ENCODE measurements around the gene FAM193A.
"Not testable (repeated sequence)": the region's sequence is repeated elsewhere in the genome, so short reads cannot be mapped to it uniquely, and the experiment has no call there.

The FAM193A gene

DNA sequence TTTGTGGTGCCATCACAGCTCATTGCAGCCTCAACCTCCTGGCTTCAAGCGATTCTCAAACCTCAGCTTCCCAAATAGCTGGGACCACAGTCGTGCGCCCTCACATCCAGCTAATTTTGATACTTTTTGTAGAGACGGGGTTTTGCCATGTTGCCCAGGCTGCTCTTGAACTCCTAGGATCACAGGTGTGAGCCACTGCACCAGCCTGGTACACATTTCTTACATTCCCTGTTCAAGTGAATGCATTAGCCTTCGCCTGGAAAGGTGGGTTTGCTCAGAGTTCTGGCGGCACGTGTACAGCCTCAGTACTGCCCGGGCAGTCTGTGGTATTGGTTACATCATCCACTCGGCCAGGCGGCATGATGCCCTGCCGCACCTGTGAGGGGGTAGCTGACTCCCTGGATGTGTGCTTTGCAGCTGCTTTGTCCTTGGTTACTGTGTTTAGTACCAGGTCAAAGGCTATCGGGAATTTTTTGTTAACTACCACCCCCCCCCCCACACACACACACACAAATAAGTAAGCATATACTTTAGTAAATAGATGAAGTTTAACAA, 162.6 kb downstream of the FAM193A start:
- no peak for DNase-seq

DNA sequence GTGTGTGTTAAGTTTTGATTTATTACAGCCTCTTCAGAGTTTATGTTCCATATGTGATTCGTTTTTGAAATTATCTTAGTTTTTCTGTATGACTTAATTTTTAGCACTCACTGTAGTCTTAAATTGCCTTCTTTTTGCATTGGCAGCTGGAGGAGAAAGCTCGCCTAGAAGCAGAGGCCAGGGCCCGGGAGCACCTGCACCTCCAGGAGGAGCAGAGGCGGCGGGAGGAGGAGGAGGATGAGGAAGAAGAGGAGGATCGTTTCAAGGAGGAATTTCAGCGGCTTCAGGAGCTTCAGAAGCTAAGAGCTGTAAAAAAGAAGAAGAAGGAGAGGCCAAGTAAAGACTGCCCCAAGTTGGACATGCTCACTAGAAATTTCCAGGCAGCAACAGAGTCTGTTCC, 163.1 kb downstream of the FAM193A start:
- no peak for DNase-seq

DNA sequence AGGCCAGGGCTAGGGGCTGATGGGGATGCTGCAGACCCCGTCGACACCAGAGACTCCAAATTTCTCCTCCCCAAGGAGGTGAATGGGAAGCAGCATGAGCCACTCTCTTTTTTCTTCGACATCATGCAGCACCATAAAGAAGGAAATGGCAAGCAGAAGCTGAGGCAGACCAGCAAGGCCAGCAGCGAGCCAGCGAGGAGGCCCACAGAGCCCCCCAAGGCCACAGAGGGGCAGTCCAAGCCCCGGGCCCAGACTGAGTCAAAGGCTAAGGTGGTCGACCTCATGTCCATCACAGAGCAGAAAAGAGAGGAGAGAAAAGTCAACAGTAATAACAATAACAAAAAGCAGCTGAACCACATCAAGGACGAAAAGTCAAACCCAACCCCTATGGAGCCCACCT, 163.6 kb downstream of the FAM193A start:
- DNase-seq: no peak

DNA sequence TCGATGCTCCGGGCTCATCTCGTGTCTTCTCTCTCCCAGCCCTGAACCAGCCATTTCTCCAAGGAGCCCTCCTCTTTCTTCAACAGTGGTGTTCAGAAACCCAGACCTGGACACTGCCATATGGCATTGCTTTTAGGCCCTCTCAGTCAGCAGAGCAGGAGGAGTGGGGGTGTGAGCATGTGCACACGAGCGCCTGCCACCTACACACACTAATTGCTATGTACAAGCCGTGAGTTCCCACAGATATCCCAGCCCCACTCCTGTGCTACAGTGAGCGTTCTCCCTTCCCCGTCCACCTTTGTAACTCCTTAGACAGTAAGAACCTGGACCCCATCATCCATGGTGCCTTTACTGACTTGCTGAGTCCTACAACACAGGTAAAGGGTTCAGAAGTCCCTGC, 165.9 kb downstream of the FAM193A start:
- DNase-seq: no peak

DNA sequence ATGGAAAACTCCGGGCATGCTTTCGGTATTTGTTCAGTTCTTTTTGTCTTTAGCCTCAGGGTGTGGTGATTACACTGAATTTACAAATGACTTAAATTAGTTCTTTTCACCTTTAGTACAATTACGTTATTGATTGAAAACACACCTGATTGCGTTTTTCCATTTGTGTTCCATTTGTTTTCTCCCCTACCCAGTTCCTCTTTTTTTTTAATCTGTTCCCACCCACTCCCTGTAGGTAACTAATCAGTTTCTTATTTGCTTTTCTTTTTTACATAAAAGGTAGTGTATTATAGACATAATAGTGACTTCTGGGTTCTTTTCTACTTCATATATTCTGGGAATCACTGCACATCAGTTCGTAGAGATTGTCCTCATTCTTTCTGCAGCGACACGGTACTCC, 166.3 kb downstream of the FAM193A start:
- DNase-seq: no peak

DNA sequence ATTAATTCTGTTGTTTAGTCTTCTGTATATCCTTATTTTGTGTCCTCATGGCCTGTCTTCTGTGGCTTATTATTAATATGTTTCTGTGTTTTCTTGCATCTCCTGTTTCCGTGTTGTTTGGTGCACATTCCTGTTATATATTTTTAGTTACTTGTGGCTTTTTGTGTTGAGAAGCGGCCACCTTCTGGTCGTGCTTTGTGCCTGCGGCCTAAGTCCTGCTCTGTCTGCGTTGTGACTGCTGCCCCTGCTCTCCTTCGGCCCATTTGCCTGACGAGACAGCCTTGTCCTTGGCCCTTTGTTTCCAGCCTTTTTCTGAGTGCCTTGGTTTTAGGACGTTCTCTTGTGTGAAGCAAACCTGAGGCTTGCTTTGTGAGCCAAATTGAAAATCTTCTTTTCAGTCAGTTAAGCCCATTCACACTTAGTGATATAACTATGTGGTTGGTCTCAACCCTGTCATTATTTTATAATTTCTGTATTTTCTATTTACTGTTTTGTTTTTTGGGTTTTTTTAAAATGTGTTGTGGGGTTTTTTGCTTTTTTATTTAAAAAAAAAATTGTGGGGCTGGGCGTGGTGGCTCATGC, 175.9 kb downstream of the FAM193A start:
- no peak for DNase-seq

DNA sequence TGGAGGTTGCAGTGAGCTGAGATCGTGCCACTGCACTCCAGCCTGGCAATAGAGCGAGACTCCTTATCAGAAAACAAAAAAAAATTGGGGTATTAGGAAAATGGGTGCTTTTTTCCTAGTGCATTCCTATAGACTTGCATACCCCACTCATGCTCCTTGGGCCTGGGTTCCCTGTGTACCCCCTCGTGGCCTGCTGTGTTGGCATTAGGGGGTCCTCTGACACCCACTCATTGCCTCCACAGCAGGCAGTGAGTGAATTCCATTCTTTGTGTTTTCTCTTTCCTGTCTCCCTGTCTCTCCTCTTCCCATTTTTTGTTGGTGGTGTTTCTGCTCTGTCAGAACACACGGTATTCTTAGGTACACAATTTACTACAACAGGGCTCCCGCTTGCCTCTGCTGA, 176.9 kb downstream of the FAM193A start:
- DNase-seq: no peak

DNA sequence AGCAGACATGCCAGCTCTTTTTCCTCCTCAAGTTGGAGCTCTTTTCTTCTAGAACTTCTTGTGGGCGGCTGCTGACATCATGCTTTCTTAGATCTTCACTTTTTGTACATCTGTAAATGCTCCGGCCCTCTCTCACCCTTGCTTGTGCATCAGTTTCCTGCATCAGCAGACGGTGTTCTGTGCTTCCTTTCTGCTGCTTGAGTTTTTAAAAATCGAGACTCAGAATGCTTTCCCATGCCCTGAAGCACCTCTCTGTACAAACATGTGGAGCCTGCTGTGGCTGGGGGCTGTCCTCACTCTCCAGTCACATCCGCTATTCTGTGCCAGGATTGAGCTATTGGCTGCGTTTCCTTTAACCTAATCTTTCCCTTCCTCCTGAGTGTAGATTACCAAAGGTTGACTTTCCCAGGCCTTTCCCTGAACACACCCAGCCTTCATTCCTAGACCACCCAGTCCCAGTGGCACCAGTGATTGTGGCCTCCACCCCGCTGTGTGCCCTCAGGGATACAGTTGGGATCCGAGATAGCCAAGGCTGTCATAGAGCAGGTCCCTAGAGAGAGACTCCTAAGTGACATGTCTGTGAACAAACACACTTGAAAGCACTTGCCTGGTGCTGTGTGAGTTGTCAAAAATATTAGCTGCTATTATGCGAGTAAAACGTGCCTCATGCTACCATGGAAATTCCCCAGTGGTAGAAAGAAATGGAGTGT, 177.8 kb downstream of the FAM193A start:
- DNase-seq: peak; percentile 55

DNA sequence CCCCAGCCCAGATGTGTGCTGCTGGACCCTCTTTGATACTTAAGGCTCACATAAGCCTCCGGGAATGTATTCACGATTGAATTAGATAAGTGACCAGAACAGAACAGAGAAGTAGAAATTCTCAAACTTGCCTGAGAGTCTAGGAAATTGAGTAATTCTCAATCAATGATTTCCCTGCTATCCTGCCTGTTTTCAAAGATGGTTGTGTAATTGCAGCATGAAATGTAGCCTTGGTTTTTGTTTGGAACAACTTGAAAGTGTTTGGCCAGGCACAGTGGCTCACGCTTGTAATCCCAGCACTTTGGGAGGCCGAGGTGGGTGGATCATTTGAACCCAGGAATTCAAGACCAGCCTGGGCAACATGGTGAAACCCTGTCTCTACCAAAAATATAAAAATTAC, 178.5 kb downstream of the FAM193A start:
- no peak for DNase-seq

DNA sequence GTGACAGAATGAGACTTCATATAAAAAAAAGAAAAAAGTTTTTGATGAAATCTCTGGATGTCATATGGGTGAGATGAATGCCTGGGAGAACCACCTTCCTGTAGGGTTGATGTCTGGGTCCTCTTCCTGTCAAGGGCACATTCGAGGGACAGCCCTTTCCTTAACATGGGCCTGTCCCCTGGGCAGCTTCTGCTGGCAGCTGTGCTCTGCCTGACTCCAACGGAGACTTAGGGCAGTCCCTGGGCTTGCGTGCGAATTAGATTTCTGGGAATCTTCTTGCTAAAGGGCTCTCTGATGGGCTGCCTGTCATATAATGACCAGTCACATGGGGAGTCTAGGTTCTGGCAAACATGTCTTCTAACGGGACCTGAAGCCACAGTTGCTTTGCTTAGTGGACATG, 179.0 kb downstream of the FAM193A start:
- no peak for DNase-seq

DNA sequence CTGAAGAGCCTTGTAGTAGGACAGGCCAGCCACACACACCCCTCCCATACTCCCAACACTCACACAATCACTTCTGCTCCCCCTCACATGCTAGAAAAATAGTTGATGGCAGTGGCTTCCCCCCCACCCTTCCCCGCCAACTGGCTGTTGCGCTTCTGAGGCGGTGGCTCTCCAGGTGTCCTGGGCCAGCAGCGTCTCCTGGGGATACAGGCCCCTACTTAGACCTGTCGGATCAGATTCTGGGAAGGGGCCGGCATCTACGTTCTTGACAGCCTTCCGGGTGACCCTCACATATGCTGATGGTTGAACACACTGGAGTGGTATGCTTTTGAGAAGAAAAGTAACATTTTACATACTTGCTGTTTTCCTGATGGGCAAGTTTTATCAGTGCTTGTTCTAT, 179.8 kb downstream of the FAM193A start:
- DNase-seq: no peak

DNA sequence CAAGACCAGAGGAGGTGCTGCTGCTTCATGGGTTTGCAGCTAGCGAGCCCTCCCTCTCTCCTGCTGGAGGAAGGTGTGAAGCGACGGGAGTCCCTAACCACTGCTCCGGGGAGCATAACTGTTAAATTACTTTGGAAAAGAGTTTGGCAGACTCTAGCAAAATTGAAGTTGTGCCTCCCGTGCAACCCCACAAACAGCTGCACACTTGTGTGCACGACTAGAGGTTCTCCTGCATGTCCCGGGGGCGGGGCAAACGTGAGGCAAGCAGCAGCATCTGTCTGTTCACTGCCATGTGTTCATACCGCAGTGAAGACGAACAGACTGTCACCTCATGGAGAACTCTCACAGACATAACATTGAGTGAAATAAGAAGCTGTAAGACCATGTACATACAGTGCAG, 185.1 kb downstream of the FAM193A start:
- DNase-seq: no peak

DNA sequence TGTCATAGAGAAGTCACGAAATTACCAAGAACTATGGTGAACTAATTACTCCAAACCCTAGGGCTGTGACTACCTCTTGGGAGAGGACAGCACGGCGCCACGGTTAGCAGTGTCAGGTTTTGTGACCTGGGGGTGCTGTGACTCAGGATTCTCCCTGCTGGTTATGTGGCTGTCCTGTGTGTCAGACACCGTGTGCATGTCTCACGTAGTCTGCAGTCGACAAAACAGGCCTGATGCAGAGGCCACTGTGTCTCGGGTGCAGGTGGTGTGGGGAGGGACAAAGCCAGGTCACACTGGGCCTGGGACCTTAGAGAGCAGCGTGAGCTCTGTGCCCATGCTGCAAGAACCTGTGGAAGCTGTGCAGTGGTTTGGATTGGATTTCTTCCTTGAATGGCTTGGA, 185.6 kb downstream of the FAM193A start:
- no peak for DNase-seq

DNA sequence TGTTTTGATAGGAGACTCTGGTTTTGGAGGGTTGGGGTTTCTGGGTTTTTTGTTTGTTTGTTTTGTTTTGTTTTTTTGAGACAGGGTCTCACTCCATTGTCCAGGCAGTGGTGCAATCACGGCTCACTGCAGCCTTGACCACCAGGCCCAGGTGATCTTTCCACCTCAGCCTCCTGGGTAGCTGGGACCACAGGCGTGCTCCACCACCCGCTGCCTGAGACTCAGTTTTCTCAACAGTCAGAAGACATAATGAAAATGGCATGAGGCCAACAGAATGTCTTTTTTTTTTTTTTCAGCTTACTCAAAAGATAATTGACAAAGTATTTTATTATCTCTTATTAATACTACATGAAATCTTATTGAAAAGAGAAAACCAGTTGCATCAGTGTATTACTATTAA, 187.3 kb downstream of the FAM193A start:
- DNase-seq: no peak

DNA sequence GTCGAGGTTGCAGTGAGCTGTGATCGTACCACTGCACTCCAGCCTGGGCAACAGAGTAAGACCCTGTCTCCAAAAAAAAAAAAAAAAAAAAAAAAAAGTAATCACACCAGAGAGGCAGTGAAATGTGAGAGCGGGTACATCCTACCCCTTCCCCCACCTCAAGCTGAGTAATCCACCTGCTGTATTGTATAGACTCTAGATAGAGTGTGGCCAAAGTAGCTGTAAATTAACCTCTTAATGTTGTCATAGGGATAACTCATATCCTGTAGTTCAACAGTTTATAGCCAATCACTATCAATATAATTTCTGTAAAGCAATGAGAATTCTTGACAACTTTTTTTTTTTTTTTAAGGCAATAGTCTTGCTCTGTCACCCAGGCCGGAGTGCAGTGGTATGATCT, 188.9 kb downstream of the FAM193A start:
- DNase-seq: no peak

DNA sequence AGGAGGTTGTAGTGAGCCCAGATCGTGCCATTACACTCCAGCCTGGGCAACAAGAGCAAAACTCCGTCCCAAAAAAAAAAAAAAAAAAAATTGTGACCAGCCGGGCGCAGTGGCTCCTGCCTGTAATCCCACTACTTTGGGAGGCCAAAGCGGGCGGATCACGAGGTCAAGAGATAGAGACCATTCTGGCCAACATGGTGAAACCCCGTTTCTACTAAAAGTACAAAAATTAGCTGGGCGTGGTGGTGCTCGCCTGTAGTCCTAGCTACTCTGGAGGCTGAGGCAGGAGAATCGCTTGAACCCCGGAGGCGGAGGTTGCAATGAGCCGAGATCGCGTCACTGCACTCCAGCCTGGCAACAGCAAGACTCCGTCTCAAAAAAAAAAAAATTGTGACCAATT, 190.4 kb downstream of the FAM193A start:
- not testable (repeated sequence) for DNase-seq

DNA sequence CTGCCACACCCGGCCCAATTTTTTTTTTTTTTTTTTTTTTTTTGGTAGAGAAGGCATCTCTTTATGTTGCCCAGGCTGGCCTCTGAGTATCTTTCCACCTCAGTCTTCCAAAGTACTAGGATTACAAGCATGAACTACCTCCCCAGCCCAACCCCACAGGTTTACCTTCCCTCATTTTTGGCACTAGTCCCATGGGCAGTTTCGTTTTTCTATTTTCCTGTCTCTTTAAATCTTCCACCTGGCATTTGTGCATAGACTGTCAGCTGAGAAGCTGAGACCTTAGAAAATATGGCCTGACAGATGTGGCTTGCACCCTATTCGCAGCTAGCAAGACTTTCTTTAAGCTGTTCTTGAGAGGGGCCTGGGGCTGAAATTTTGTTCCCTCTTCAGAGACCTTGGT, 191.8 kb downstream of the FAM193A start:
- DNase-seq: no peak

DNA sequence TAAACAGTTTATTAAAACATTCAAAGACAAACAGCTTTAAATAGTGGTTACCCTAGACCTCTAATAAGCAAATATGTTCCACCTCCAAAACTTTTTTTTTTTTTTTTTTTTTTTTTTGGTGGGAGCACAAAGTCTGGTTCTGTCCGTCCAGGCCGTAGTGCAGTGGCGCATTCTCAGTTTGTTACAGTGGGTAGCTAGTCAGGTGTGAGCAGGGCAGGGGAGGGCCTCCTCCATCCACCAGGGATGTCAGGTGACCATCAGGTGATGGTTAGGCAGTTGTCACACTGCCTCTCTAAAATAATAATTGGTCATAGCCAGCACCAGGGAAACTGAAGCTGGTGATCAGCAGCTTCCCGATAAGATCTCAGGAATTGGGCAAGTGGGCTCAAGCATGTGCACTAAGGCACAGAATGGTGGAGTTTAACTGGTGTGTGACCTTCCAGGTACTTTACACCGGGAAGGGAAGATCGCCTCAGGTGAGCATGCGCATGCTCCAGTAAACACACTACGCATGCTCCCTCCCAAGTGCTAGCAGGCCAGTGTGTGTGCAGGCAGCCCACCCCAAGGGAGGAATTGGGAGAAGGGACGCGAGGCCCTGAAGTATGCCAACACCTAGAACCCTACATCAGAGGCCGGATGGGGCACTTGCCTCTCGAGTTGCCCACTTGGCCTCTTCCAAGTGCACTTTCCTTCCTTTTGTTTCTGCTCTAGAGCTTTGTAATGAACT, 192.5 kb downstream of the FAM193A start:
- DNase-seq: no peak

DNA sequence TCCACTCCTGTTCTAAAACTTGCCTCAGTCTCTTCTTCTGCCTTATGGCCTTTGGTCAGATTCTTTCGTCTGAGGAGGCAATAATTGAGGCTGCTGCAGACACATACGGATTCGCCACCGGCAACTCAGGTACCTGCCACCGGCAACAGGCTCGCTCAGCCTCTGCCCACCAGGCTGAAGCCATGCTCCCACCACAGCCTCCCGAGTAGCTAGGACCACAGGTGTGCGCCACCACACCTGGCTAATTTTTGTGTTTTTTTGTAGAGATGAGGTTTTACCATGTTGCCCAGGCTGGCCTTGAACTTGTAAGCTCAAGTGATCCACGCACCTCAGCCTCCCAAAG, 193.1 kb downstream of the FAM193A start:
- DNase-seq: no peak

DNA sequence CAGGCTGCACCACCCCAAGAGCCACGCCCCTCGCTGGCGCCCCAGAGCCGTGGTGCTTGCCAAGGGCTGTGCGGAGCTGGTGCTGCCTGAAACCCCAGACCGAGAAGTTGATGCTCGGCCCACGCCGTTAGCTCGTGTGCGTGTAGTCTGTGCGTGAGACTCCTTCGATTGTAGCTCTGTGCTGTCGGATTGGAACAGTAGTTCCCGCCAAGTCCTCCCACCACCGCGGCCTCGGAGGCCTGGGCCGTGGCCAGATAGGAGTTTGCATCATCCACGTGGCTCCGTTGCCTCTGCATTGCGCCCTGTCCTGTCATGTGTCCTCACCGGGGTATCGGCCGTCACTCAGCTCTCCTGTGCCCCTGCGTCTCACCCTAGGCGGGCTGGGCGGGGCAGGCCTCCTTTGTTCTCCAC, 195.5 kb downstream of the FAM193A start:
- DNase-seq: no peak

DNA sequence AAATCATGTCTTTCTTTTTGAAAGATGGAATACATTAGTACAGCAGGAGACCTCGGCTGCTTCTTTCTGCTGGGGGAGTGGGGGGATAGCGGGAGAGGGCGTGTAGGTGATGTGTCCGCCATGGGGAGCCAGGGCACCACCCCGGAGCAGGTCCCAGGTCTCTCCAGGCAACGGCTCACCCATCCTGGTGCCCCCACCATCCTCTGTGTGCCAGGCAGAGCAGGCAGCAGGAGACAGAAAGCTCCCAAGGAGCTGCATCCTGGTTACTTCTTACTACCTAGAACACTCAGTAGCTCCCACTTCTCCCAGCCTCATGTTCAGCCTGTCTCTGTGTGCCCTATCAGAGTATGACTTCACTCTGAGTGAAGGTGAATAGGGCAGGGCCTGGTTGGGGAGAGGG, 196.1 kb downstream of the FAM193A start:
- no peak for DNase-seq

DNA sequence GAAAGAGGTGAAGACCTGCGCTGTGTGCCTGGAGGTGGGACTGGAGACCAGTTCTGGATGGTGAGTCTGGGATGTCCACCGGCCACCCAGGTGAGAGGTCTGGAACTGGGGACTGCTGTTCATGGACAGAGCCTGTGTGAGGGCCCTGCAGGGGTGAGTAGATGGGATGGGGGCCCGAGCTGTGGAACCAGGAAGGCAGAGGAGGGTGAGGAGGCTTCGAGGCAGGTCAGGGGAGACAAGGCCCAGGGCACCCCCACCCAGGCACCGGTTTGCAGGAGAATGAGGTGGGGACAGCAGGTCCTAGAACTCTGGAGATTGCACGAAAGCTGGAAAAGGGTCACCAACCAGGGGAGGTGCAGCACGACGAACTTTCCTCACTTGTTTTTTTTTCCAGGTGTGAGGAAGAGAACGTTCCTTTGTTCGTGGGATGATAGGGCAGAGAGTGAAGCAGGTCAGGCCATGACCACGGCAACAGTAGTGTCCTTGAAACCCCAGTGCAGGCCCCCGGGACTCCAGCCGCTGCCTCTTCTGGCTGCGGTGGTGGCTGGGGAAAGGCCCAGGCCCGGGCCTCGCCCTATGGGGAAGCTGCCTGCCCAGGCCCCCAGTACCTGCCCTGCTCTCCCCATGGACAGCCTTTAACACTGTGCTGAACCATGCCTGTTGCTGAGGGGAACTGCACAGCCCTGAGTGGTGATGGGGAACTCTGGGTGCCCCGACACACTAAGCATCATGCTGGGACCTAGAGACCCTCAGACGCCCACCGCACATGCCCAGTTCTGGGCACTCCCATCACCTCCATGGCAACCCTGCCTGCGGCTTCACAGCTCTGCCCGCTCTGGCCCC, 196.8 kb downstream of the FAM193A start:
- DNase-seq: no peak

DNA sequence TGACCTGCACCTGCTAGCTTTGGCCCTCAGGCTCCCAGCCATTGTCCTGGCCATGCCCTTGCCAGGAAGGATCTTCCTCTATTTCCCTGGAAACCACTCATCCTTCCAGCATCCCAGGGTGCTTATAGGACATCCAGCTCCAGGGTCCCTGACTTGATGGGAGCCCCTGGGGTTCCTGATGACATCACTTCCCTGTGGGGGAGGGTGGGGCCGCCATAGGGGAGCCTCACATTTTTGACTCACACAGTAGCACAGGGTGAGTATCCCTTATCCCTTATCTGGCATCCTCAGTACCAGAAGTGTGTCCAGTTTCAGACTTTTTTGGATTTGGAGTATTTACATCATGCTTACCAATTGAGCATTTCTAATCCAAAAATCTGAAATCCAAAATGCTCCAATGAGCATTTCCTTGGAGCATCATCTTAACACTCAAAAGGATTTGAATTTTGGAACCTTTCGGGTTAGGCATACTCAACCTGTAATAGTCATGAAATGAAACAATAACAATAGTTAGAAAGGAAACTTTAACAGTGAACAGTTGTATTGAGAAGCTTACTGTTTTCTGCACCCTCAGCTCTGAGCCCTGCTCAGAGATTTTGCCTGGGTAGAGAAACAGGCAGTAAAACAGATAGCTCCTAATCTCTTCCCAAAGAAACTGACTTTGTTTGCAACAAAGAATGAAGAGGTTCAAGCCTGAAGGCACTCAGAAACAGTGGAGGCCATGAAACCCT, 197.6 kb downstream of the FAM193A start:
- no peak for DNase-seq

All from CD4-positive, alpha-beta T cell treated with Interleukin-4 for 4 hours (primary cell).